HepG2 (cell line): Measurements from ENCODE around the gene FNDC4.

ENCODE experiments used
- EP300 ChIP-seq, 3 experiments: sonication (generic) in 1 of 3; formaldehyde crosslinking in 1 of 3; IDR thresholded peaks; 2 replicates each; pipeline versions ENCODE4 v1.5.1 to v1.6.1; 2011 to 2020; ENCODE audit warnings: low read depth in 2 of 3, low read length in 2 of 3, borderline replicate concordance in 1 of 3, improper control_type of control experiment in 1 of 3, mild to moderate bottlenecking in 1 of 3, missing genetic modification reagents in 1 of 3, moderate library complexity in 1 of 3
- PLRG1 ChIP-seq: fragments of 450-650 bp; conservative IDR thresholded peaks from 2 replicates; pipeline ENCODE4 v1.6.1; 2016
- POLR2A ChIP-seq, 2 experiments: IDR thresholded peaks; 2 replicates each; pipeline ENCODE4 v1.6.1; 2011; ENCODE audit warnings: low read depth in 2 of 2, low read length in 2 of 2, mild to moderate bottlenecking in 1 of 2, moderate library complexity in 1 of 2; ENCODE audit not compliant: insufficient read depth in 1 of 2
- POLR2G ChIP-seq: fragments of 200-400 bp; formaldehyde crosslinking; IDR thresholded peaks from 2 replicates; pipeline ENCODE4 v1.6.1; 2018; ENCODE audit warnings: mild to moderate bottlenecking, low read depth, low read length, moderate library complexity
- TCF7 ChIP-seq: sonication (generic); IDR thresholded peaks from 2 replicates; pipeline ENCODE4 v1.6.1; 2016; ENCODE audit warnings: antibody characterized with exemption, low read depth
- TGIF2 ChIP-seq: IDR thresholded peaks from 2 replicates; pipeline ENCODE4 v1.6.1; 2016; ENCODE audit warnings: control low read depth, missing compliant biosample characterization
- TOE1 ChIP-seq: sonication (generic); formaldehyde crosslinking; IDR thresholded peaks from 2 replicates; pipeline ENCODE4 v1.4.0; 2020; ENCODE audit warnings: mild to moderate bottlenecking, missing genetic modification reagents
- ZNF282 ChIP-seq: fragments of 450-650 bp; IDR thresholded peaks from 2 replicates; pipeline ENCODE4 v1.6.1; 2018; ENCODE audit not compliant: partially characterized antibody
- ZNF549 ChIP-seq: sonication (generic); formaldehyde crosslinking; IDR thresholded peaks from 2 replicates; pipeline ENCODE4 v1.5.0; 2020; ENCODE audit warnings: missing genetic modification reagents
- ZNF652 ChIP-seq: IDR thresholded peaks from 2 replicates; pipeline ENCODE4 v1.6.1; 2016; ENCODE audit warnings: low read depth, borderline replicate concordance
- TF ChIP-seq, protein P1 (sequence below): sonication (generic); formaldehyde crosslinking; IDR thresholded peaks from 2 replicates; pipeline ENCODE4 v1.5.1; 2020; ENCODE audit warnings: mild to moderate bottlenecking, missing genetic modification reagents, borderline replicate concordance
- TF ChIP-seq, protein P2 (sequence below): sonication (generic); formaldehyde crosslinking; IDR thresholded peaks from 2 replicates; pipeline ENCODE4 v1.5.0; 2020; ENCODE audit warnings: mild to moderate bottlenecking, missing genetic modification reagents, moderate library complexity

- TF ChIP-seq ZNF549 (CRISPR knock-in tag) (no peak), TOE1 (CRISPR knock-in tag) (no peak), POLR2G (no peak), PLRG1 (no peak), TCF7 (no peak), POLR2A (IDR thresholded peaks at IDR 0.05; ENCODE audit: insufficient read depth in 1 of 2, low read depth in 2 of 2, low read length in 2 of 2) (no peak), EP300 (IDR thresholded peaks at IDR 0.05; ENCODE audit: low read depth in 2 of 2, low read length in 2 of 2) (no peak), EP300 (CRISPR knock-in tag; IDR thresholded peaks at IDR 0.05; ENCODE audit: borderline replicate concordance) (no peak), ZNF652 (no peak), TGIF2 (CRISPR knock-in tag) (no peak), ZNF282 (no peak)
- TF ChIP-seq, protein P1, sequence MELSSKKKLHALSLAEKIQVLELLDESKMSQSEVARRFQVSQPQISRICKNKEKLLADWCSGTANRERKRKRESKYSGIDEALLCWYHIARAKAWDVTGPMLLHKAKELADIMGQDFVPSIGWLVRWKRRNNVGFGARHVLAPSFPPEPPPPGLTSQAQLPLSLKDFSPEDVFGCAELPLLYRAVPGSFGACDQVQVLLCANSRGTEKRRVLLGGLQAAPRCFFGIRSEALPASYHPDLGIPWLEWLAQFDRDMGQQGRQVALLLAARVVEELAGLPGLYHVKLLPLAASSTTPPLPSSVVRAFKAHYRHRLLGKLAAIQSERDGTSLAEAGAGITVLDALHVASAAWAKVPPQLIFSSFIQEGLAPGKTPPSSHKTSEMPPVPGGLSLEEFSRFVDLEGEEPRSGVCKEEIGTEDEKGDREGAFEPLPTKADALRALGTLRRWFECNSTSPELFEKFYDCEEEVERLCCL (CRISPR knock-in tag), result no peak
- TF ChIP-seq, protein P2, sequence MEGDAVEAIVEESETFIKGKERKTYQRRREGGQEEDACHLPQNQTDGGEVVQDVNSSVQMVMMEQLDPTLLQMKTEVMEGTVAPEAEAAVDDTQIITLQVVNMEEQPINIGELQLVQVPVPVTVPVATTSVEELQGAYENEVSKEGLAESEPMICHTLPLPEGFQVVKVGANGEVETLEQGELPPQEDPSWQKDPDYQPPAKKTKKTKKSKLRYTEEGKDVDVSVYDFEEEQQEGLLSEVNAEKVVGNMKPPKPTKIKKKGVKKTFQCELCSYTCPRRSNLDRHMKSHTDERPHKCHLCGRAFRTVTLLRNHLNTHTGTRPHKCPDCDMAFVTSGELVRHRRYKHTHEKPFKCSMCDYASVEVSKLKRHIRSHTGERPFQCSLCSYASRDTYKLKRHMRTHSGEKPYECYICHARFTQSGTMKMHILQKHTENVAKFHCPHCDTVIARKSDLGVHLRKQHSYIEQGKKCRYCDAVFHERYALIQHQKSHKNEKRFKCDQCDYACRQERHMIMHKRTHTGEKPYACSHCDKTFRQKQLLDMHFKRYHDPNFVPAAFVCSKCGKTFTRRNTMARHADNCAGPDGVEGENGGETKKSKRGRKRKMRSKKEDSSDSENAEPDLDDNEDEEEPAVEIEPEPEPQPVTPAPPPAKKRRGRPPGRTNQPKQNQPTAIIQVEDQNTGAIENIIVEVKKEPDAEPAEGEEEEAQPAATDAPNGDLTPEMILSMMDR (CRISPR knock-in tag), result no peak
Observed at GRCh38 chr2:27520316-27520715, 25.3 kb upstream of the FNDC4 start.
